ENCODE data around the gene PPP2R3B.

Gene PPP2R3B

DNA sequence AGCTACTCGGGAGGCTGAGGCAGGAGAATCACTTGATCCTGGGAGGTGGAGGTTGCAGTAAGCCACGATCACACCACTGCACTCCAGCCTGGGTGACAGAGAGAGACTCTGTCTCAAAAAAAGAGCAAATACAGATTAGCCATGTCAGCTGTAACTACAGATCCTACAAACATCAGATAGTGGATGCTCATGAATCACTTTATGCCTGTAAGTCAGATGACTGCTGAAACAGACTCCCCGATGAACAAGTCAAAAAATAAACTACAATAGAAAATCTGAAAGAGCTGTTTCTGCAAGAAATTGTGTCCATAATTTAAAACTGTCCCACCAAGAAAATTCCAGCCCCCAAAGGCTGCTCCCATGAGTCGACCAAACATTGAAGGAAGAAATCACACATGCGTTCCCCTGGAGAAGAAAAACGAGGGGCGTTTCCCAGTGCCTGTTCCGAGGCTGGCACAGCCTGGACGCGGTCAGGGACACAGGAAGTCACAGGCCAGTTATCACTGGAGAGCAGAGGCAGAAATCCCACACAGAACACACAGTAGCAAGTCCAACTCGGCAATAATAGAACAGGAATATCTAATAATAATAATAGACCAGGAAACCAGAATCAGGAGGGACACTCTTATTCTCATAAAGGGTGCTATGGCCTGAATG, 38.1 kb downstream of the PPP2R3B start:
- Histone ChIP-seq H3K9me3 (replicated peaks in 1 of 2; ENCODE audit: control insufficient read depth in 2 of 2, insufficient read depth in 1 of 2, low read depth in 1 of 2, low read length in 2 of 2) (peaks cover 7 to 19% of the 10 kb centered on the region in 2 donors), H2BK120ac (ENCODE audit: low read depth, low read length) (no peak overlapping the region), H3K4me2 (ENCODE audit: insufficient read depth, low read length, poor library complexity, severe bottlenecking) (no peak overlapping the region), H2AFZ (ENCODE audit: low read length) (no peak overlapping the region), H4K8ac (ENCODE audit: low read depth, low read length) (no peak overlapping the region), H2BK5ac (ENCODE audit: low read length) (no peak overlapping the region), H2AK5ac (ENCODE audit: low read depth, low read length) (no peak overlapping the region), H3K9ac (ENCODE audit: low read depth, low read length, poor library complexity) (no peak overlapping the region), H3K23ac (ENCODE audit: low read depth, low read length, poor library complexity) (no peak overlapping the region), H3K27me3 (ENCODE audit: control insufficient read depth in 3 of 3, insufficient read depth in 3 of 3, low read depth in 1 of 3, low read length in 3 of 3) (no peaks in the 10 kb centered on the region), H3K4me1 (ENCODE audit: control insufficient read depth in 2 of 2, insufficient read depth in 1 of 2, low read depth in 1 of 2, low read length in 2 of 2) (peaks cover 0 to 5% of the 10 kb centered on the region in 2 donors), H3K27ac (replicated peaks; ENCODE audit: low read length) (no peak overlapping the region), H3K18ac (ENCODE audit: low read length) (no peak overlapping the region), H2BK12ac (ENCODE audit: low read length) (no peak overlapping the region), H4K91ac (ENCODE audit: low read depth, low read length, poor library complexity) (no peak overlapping the region), H3K4me3 (ENCODE audit: low read length in 2 of 2) (no peak overlapping the region), H3K4ac (ENCODE audit: low read length) (no peak overlapping the region), H3K14ac (ENCODE audit: low read length) (no peak overlapping the region), H2BK15ac (ENCODE audit: low read length) (no peak overlapping the region), H3K79me1 (ENCODE audit: low read depth, low read length) (peaks cover 14% of the 10 kb centered on the region), H3K36me3 (replicated peaks in 1 of 2; ENCODE audit: control insufficient read depth in 2 of 2, insufficient read depth in 2 of 2, low read length in 2 of 2) (peaks cover 16 to 57% of the 10 kb centered on the region in 2 donors)
- no CpG with 5 or more reads among the region's 11 CpGs for WGBS, 2 donors (ENCODE audit: extremely low coverage in 2 of 2, insufficient read length in 2 of 2, insufficient replicate concordance in 1 of 2)
- no peak for DNase-seq (ENCODE audit: low spot score)

DNA sequence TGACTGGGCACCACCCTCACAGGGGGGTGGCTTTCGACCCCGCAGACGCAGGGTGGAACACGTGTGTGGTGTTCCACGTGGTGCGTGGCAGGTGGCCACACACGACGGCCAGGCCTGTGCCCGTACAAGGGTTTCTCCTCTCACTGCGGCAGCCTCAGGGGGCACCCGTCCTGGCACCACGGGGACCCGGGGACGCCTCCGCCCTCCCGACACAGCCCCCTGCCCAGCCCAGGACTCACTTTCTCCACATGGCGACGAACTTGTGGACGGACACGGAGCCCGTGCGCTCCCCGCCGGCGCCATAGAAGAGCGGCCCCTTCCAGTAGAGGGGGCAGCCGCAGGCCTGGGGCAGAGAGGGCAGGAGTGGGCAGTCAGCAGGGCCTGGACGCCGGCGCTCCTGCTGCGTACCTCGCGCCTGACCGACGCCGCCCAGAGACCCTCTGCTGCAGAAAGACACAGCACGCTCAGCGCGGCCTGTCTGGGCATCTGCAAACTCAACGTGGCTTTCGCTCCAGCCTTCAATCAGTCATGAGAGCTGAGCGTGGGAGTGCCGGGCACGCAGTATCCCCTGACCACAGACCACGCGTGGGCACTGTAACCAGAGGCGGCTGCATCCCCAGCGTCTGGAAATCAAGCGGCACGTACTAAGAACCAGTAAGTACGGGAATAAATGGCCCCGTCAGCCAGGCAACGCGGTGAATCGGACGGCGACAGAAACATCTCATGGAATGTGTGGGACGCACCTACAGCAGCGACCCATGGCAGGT, 39.2 kb downstream of the PPP2R3B start:
- H2BK5ac ChIP-seq (ENCODE audit: low read length) = no peak overlapping the region
- H3K79me1 ChIP-seq (ENCODE audit: low read depth, low read length) = peaks cover 13% of the 10 kb centered on the region
- H3K23ac ChIP-seq (ENCODE audit: low read depth, low read length, poor library complexity) = peak overlapping the region; percentile 13
- peak overlapping the region in 1 of 2 donors; percentile 14 for H3K4me3 ChIP-seq (ENCODE audit: low read length in 2 of 2)
- H2BK15ac ChIP-seq (ENCODE audit: low read length) = no peak overlapping the region
- H4K91ac ChIP-seq (ENCODE audit: low read depth, low read length, poor library complexity) = no peak overlapping the region
- H3K18ac ChIP-seq (ENCODE audit: low read length) = no peak overlapping the region
- H3K9ac ChIP-seq (ENCODE audit: low read depth, low read length, poor library complexity) = no peak overlapping the region
- H3K4me1 ChIP-seq (ENCODE audit: control insufficient read depth in 2 of 2, insufficient read depth in 1 of 2, low read depth in 1 of 2, low read length in 2 of 2) = peaks cover 0 to 5% of the 10 kb centered on the region in 2 donors
- H2BK120ac ChIP-seq (ENCODE audit: low read depth, low read length) = no peak overlapping the region
- no peak overlapping the region for H3K4ac ChIP-seq (ENCODE audit: low read length)
- H3K4me2 ChIP-seq (ENCODE audit: insufficient read depth, low read length, poor library complexity, severe bottlenecking) = no peak overlapping the region
- H3K27me3 ChIP-seq (ENCODE audit: control insufficient read depth in 3 of 3, insufficient read depth in 3 of 3, low read depth in 1 of 3, low read length in 3 of 3) = no peaks in the 10 kb centered on the region
- no peak overlapping the region for H2AK5ac ChIP-seq (ENCODE audit: low read depth, low read length)
- no peak overlapping the region for H2AFZ ChIP-seq (ENCODE audit: low read length)
- no peak overlapping the region for H3K14ac ChIP-seq (ENCODE audit: low read length)
- peaks cover 13 to 53% of the 10 kb centered on the region in 2 donors for H3K36me3 ChIP-seq (replicated peaks in 1 of 2; ENCODE audit: control insufficient read depth in 2 of 2, insufficient read depth in 2 of 2, low read length in 2 of 2)
- H3K27ac ChIP-seq (replicated peaks; ENCODE audit: low read length) = no peak overlapping the region
- H3K9me3 ChIP-seq (replicated peaks in 1 of 2; ENCODE audit: control insufficient read depth in 2 of 2, insufficient read depth in 1 of 2, low read depth in 1 of 2, low read length in 2 of 2) = peaks cover 7 to 19% of the 10 kb centered on the region in 2 donors
- DNase-seq (ENCODE audit: low spot score) = no peak
- no peak overlapping the region for H2BK12ac ChIP-seq (ENCODE audit: low read length)
- no peak overlapping the region for H4K8ac ChIP-seq (ENCODE audit: low read depth, low read length)
- WGBS, 2 donors (ENCODE audit: extremely low coverage in 2 of 2, insufficient read length in 2 of 2, insufficient replicate concordance in 1 of 2) = no CpG with 5 or more reads among the region's 59 CpGs

DNA sequence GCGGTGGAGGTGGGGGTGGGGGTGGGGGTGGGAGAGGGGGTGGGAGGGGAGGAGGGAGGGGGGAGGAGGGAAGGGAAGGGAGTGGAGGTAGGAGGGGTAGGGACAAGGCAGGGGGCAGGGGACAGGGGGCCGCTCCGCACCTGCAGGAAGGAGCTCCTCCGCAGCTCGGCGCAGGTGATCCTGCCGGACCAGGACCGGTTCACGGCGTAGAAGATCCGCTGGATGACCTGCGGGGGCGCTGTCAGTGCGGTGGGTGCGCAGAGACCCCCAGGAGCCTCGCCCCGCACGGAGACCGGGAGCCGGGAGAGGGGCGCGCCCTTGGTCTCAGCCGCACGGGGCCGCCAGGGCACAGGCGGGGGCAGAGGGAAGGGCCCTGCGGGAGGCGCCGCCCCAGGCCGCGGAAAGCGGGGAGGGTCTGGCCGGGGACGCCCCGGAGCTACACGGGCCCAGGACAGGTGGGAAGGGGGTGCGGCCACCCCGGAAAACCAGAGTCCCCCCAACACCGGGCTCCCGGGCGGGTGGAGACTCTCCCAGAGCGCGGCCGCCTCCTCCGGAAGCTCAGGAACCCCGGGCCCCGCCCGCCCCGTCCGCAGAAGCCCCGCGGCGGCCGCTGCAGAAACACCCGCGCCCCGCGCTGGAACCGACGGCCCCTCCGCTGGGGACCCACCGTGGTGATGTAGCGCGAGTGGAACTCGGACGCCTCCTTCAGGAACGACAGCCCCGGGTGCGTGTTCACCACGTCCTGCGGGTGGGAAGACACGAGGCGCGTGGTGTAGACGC, 40.5 kb downstream of the PPP2R3B start:
- Histone ChIP-seq H2BK15ac (ENCODE audit: low read length) (no peak overlapping the region), H3K4me2 (ENCODE audit: insufficient read depth, low read length, poor library complexity, severe bottlenecking) (no peak overlapping the region), H3K9ac (ENCODE audit: low read depth, low read length, poor library complexity) (peak overlapping the region; percentile 21), H4K91ac (ENCODE audit: low read depth, low read length, poor library complexity) (no peak overlapping the region), H3K4me3 (ENCODE audit: low read length in 2 of 2) (no peak overlapping the region), H3K4me1 (ENCODE audit: control insufficient read depth in 2 of 2, insufficient read depth in 1 of 2, low read depth in 1 of 2, low read length in 2 of 2) (peaks cover 0 to 5% of the 10 kb centered on the region in 2 donors), H2BK120ac (ENCODE audit: low read depth, low read length) (no peak overlapping the region), H4K8ac (ENCODE audit: low read depth, low read length) (no peak overlapping the region), H2AK5ac (ENCODE audit: low read depth, low read length) (no peak overlapping the region), H3K23ac (ENCODE audit: low read depth, low read length, poor library complexity) (no peak overlapping the region), H3K36me3 (replicated peaks in 1 of 2; ENCODE audit: control insufficient read depth in 2 of 2, insufficient read depth in 2 of 2, low read length in 2 of 2) (peaks cover 11 to 51% of the 10 kb centered on the region in 2 donors), H3K27ac (replicated peaks; ENCODE audit: low read length) (no peak overlapping the region), H2BK12ac (ENCODE audit: low read length) (no peak overlapping the region), H2AFZ (ENCODE audit: low read length) (no peak overlapping the region), H3K14ac (ENCODE audit: low read length) (no peak overlapping the region), H3K9me3 (replicated peaks in 1 of 2; ENCODE audit: control insufficient read depth in 2 of 2, insufficient read depth in 1 of 2, low read depth in 1 of 2, low read length in 2 of 2) (peaks cover 7 to 24% of the 10 kb centered on the region in 2 donors), H3K79me1 (ENCODE audit: low read depth, low read length) (peaks cover 13% of the 10 kb centered on the region), H3K27me3 (ENCODE audit: control insufficient read depth in 3 of 3, insufficient read depth in 3 of 3, low read depth in 1 of 3, low read length in 3 of 3) (no peaks in the 10 kb centered on the region), H2BK5ac (ENCODE audit: low read length) (no peak overlapping the region), H3K4ac (ENCODE audit: low read length) (no peak overlapping the region), H3K18ac (ENCODE audit: low read length) (no peak overlapping the region)
- WGBS, 2 donors (ENCODE audit: extremely low coverage in 2 of 2, insufficient read length in 2 of 2, insufficient replicate concordance in 1 of 2) = no CpG with 5 or more reads among the region's 75 CpGs
- no peak for DNase-seq (ENCODE audit: low spot score)

Data from neuronal stem cell (in vitro differentiated cells).